GM12865 (cell line): ENCODE data around the gene PLEKHG2.

Experiments
- DNase-seq: peaks from one replicate; pipeline ENCODE4 v3.0.0; 2010; ENCODE audit warnings: low read depth
- H3K4me3 ChIP-seq: 2 replicates; pipeline ENCODE4 v1.5.1; 2011; ENCODE audit warnings: mild to moderate bottlenecking, low read depth, low read length, control low read depth
- TF ChIP-seq, protein P1 (sequence below): IDR thresholded peaks from 2 replicates; pipeline ENCODE4 v1.5.1; 2011; ENCODE audit warnings: low read length, control low read depth, low read depth, inconsistent platforms; ENCODE audit not compliant: insufficient read depth; ENCODE audit errors: missing control alignments

PLEKHG2 gene

GRCh38 chr19:39380521-39381502 lies 31.7 kb upstream of the PLEKHG2 start:
- no peak overlapping the region for H3K4me3 ChIP-seq
- DNase-seq: no peak
- TF ChIP-seq, protein P1, sequence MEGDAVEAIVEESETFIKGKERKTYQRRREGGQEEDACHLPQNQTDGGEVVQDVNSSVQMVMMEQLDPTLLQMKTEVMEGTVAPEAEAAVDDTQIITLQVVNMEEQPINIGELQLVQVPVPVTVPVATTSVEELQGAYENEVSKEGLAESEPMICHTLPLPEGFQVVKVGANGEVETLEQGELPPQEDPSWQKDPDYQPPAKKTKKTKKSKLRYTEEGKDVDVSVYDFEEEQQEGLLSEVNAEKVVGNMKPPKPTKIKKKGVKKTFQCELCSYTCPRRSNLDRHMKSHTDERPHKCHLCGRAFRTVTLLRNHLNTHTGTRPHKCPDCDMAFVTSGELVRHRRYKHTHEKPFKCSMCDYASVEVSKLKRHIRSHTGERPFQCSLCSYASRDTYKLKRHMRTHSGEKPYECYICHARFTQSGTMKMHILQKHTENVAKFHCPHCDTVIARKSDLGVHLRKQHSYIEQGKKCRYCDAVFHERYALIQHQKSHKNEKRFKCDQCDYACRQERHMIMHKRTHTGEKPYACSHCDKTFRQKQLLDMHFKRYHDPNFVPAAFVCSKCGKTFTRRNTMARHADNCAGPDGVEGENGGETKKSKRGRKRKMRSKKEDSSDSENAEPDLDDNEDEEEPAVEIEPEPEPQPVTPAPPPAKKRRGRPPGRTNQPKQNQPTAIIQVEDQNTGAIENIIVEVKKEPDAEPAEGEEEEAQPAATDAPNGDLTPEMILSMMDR: no peak

- H3K4me3 ChIP-seq: no peak overlapping the region
- TF ChIP-seq, protein P1: no peak
Observed at GRCh38 chr19:39381910-39382611, 30.4 kb upstream of the PLEKHG2 start.

GRCh38 chr19:39382991-39383828 lies 29.3 kb upstream of the PLEKHG2 start:
- DNase-seq: no peak
- TF ChIP-seq, protein P1: no peak

More at GRCh38 chr19:39381910-39382611, 30.4 kb upstream of the PLEKHG2 start:
- no peak for DNase-seq

GRCh38 chr19:39384839-39385568 lies 27.5 kb upstream of the PLEKHG2 start:
- no peak overlapping the region for H3K4me3 ChIP-seq
- no peak for DNase-seq
- TF ChIP-seq, protein P1: no peak

More at GRCh38 chr19:39382991-39383828, 29.3 kb upstream of the PLEKHG2 start:
- no peak overlapping the region for H3K4me3 ChIP-seq

DNA sequence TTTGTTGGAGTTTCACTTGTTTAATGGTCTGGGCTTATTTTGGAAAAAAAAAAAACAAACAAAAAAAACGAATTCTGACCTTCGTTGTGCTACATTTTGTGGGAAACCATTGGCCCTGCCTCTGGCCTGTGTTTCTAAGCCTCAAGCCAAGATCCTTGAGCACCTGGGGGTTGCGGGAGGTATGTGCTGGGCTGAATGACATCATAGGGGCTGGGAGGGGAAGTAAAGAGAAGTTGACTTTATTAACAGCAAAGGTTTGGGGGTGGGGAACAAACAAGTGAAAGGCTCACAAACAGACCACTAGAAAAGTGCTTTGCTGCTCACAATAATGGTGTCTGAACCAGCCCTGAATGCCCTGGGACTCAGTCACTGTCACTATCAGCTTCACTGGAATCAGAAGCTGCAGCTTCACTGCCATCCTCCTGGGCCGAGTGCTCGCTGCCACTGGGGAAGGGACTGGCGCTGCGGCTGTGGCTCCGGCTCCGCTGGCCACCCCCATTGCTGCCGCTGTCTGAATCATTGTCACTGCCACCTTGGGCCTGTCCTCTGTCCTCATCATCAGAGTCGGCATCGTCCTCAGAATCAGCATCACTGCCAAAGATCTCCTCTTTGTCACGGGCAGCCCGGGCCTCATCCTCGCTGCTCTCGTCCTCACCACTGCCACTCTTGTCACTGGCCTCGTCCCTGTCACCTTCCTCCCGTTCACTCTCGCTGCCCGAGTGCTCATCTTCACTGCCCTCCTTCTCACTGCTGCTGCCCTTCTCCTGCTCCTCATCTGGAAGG lies 26.6 kb upstream of the PLEKHG2 start:
- H3K4me3 ChIP-seq: no peak overlapping the region
- TF ChIP-seq, protein P1: no peak
- DNase-seq: no peak

GRCh38 chr19:39386557-39386956 lies 25.9 kb upstream of the PLEKHG2 start:
- TF ChIP-seq, protein P1: no peak
- no peak for DNase-seq
- H3K4me3 ChIP-seq: no peak overlapping the region
